OCI-LY1 (cell line): ENCODE measurements around the gene GNAI1.

ENCODE experiments used
- H2AFZ ChIP-seq: fragments of 200-600 bp; sonication (generic), shearing (Covaris generic); 2 replicates; pipeline ENCODE4 v1.6.0; 2014; ENCODE audit warnings: antibody characterized with exemption, mild to moderate bottlenecking, low read length
- H3F3A ChIP-seq: fragments of 200-600 bp; sonication (generic), shearing (Covaris generic); 2 replicates; pipeline ENCODE4 v1.6.0; 2014; ENCODE audit warnings: mild to moderate bottlenecking, antibody characterized with exemption, low read length, moderate library complexity; ENCODE audit not compliant: insufficient read depth
- H3K27ac ChIP-seq: fragments of 200-600 bp; sonication (generic); 2 replicates; pipeline ENCODE4 v1.5.1; 2014; ENCODE audit warnings: low read length, mixed run types, mild to moderate bottlenecking, low read depth; ENCODE audit not compliant: poor library complexity, severe bottlenecking
- H3K27me3 ChIP-seq: fragments of 200-600 bp; sonication (generic); 2 replicates; pipeline ENCODE4 v1.6.0; 2014; ENCODE audit warnings: antibody characterized with exemption, mild to moderate bottlenecking, low read length, moderate library complexity; ENCODE audit not compliant: insufficient read depth
- H3K36me3 ChIP-seq: fragments of 200-600 bp; sonication (generic); 2 replicates; pipeline ENCODE4 v1.6.1; 2014; ENCODE audit warnings: mild to moderate bottlenecking, antibody characterized with exemption, low read length, moderate library complexity, mixed read lengths; ENCODE audit not compliant: insufficient read depth
- H3K4me1 ChIP-seq: fragments of 200-600 bp; sonication (generic); 2 replicates; pipeline ENCODE4 v1.5.1; 2014; ENCODE audit warnings: mild to moderate bottlenecking, low read length, moderate library complexity; ENCODE audit not compliant: insufficient read depth, severe bottlenecking
- H3K4me2 ChIP-seq: fragments of 200-600 bp; sonication (generic), shearing (Covaris generic); 2 replicates; pipeline ENCODE4 v1.6.1; 2014; ENCODE audit warnings: low read length
- H3K4me3 ChIP-seq: fragments of 200-600 bp; sonication (generic); 2 replicates; pipeline ENCODE4 v1.5.1; 2014; ENCODE audit warnings: low read length, low read depth, mild to moderate bottlenecking, mixed read lengths; ENCODE audit not compliant: poor library complexity, severe bottlenecking
- H3K79me2 ChIP-seq: fragments of 200-600 bp; shearing (Covaris generic); 2 replicates; pipeline ENCODE4 v1.6.1; 2016; ENCODE audit warnings: mixed run types, low read length, mixed read lengths; ENCODE audit not compliant: insufficient read depth
- H3K9ac ChIP-seq: fragments of 200-600 bp; sonication (generic), shearing (Covaris generic); 2 replicates; pipeline ENCODE4 v1.6.1; 2014; ENCODE audit warnings: mild to moderate bottlenecking, low read length, mixed read lengths
- H3K9me2 ChIP-seq: fragments of 200-600 bp; sonication (generic), shearing (Covaris generic); 2 replicates; pipeline ENCODE4 v1.6.1; 2014; ENCODE audit warnings: low read depth, mild to moderate bottlenecking, low read length, mixed read lengths
- H3K9me3 ChIP-seq: fragments of 200-600 bp; shearing (Covaris generic); 2 replicates; pipeline ENCODE4 v1.6.1; 2014; ENCODE audit warnings: low read length, mixed read lengths
- H4K20me1 ChIP-seq: fragments of 200-600 bp; sonication (generic), shearing (Covaris generic); 2 replicates; pipeline ENCODE4 v1.6.0; 2016; ENCODE audit warnings: mild to moderate bottlenecking, low read length; ENCODE audit not compliant: insufficient read depth
- CTCF ChIP-seq: fragments of 200-600 bp; sonication (generic), shearing (Covaris generic); IDR thresholded peaks from 2 replicates; pipeline ENCODE4 v1.5.1; 2017; ENCODE audit warnings: mild to moderate bottlenecking, antibody characterized with exemption, low read length, moderate library complexity, mixed read lengths
- EZH2 ChIP-seq: fragments of 200-600 bp; sonication (generic), shearing (Covaris generic); IDR thresholded peaks from 2 replicates; pipeline ENCODE4 v1.8.0; 2017; ENCODE audit warnings: borderline replicate concordance, mixed run types, mild to moderate bottlenecking, antibody characterized with exemption, low read length, moderate library complexity, mixed read lengths

The GNAI1 gene

GRCh38 chr7:80105701-80106408 is 28.8 kb upstream of the GNAI1 start:
- H3K79me2 ChIP-seq: no peaks in the 10 kb centered on the region; the same call in 1 of the 2 replicates
- no peak overlapping the region for H3K4me2 ChIP-seq
- H3K9me3 ChIP-seq: no peaks in the 10 kb centered on the region
- H4K20me1 ChIP-seq: no peaks in the 10 kb centered on the region
- H3K9me2 ChIP-seq: no peaks in the 10 kb centered on the region; the same call in 1 of the 2 replicates
- H3F3A ChIP-seq: no peaks in the 10 kb centered on the region
- no peaks in the 10 kb centered on the region for H3K36me3 ChIP-seq
- H3K27me3 ChIP-seq: no peaks in the 10 kb centered on the region
- H3K9ac ChIP-seq: no peak overlapping the region
- no peak overlapping the region for H3K4me3 ChIP-seq
- H3K27ac ChIP-seq: no peak overlapping the region
- H3K4me1 ChIP-seq: no peaks in the 10 kb centered on the region
- TF ChIP-seq CTCF (no peak), EZH2 (no peak)
- H2AFZ ChIP-seq: no peak overlapping the region

GRCh38 chr7:80106498-80107113 is 28.0 kb upstream of the GNAI1 start:
- H4K20me1 ChIP-seq: no peaks in the 10 kb centered on the region
- no peaks in the 10 kb centered on the region for H3K36me3 ChIP-seq
- no peaks in the 10 kb centered on the region for H3K27me3 ChIP-seq
- H3F3A ChIP-seq: no peaks in the 10 kb centered on the region
- H2AFZ ChIP-seq: no peak overlapping the region
- H3K4me1 ChIP-seq: no peaks in the 10 kb centered on the region
- no peak overlapping the region for H3K27ac ChIP-seq
- no peaks in the 10 kb centered on the region for H3K9me3 ChIP-seq
- H3K79me2 ChIP-seq: no peaks in the 10 kb centered on the region; the same call in 1 of the 2 replicates
- H3K4me3 ChIP-seq: no peak overlapping the region
- H3K9ac ChIP-seq: no peak overlapping the region
- H3K9me2 ChIP-seq: no peaks in the 10 kb centered on the region; the same call in 1 of the 2 replicates
- H3K4me2 ChIP-seq: no peak overlapping the region
- TF ChIP-seq EZH2 (no peak), CTCF (no peak)

DNA sequence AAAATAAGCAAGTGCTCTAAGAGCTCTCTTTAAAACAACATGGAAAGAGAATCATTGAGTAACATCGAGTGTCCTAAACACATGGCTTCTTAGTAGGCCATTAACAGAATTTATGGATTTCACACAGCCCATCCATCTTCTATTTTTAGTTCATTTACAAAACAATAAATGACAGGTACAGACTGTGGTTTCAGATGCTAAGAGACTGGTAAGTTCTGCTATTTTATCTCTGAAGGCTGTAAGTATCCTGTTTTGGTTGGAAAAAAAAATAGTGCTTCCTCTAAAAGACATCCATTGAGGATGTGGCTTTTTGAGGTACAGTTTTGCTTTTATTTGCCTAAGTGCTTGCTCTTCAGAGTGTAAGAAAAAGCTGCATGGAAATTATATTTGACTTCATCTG is 27.4 kb upstream of the GNAI1 start:
- no peak overlapping the region for H3K4me2 ChIP-seq
- H4K20me1 ChIP-seq: no peaks in the 10 kb centered on the region
- no peaks in the 10 kb centered on the region for H3K4me1 ChIP-seq
- H3K4me3 ChIP-seq: no peak overlapping the region
- H2AFZ ChIP-seq: no peak overlapping the region
- no peaks in the 10 kb centered on the region; the same call in 1 of the 2 replicates for H3K79me2 ChIP-seq
- no peaks in the 10 kb centered on the region for H3F3A ChIP-seq
- no peak overlapping the region for H3K27ac ChIP-seq
- no peaks in the 10 kb centered on the region for H3K27me3 ChIP-seq
- H3K9me3 ChIP-seq: no peaks in the 10 kb centered on the region
- H3K9me2 ChIP-seq: no peaks in the 10 kb centered on the region; the same call in 1 of the 2 replicates
- no peak overlapping the region for H3K9ac ChIP-seq
- TF ChIP-seq CTCF (no peak), EZH2 (no peak)
- H3K36me3 ChIP-seq: no peaks in the 10 kb centered on the region
